Stimulated activated CD8-positive, alpha-beta memory T cell treated with anti-CD3 and anti-CD28 coated beads, Interleukin-12 subunit alpha, Interleukin-12 subunit beta, amount 100 ng/mL, for 24 hours (primary cell): ENCODE results near the gene CCNA2.
A peak's percentile ranks its signal among the peaks of the same experiment; 100 is the strongest.

Experiments used
- DNase-seq: peaks from one replicate; pipeline ENCODE4 v3.0.0-alpha.2; 2020; ENCODE audit errors: extremely low read depth

Gene CCNA2

DNA sequence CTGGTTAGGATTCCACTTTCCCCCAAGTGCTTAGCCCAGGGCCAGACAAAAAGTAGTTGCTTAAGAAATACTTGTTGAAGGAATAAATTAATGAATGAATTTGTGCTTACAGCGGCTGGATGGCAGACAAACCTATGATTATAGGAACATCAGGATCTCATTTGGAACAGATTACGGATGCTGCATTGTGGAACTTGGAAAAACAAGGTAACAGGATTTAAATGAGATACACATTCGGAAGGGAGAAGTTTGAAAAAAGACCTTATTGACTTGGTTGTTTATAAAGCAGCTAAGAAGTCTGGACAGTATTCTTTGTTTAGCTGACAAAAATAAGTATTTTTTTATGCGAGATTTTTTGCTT lies 22.0 kb downstream of the CCNA2 start:
- no peak for DNase-seq

DNA sequence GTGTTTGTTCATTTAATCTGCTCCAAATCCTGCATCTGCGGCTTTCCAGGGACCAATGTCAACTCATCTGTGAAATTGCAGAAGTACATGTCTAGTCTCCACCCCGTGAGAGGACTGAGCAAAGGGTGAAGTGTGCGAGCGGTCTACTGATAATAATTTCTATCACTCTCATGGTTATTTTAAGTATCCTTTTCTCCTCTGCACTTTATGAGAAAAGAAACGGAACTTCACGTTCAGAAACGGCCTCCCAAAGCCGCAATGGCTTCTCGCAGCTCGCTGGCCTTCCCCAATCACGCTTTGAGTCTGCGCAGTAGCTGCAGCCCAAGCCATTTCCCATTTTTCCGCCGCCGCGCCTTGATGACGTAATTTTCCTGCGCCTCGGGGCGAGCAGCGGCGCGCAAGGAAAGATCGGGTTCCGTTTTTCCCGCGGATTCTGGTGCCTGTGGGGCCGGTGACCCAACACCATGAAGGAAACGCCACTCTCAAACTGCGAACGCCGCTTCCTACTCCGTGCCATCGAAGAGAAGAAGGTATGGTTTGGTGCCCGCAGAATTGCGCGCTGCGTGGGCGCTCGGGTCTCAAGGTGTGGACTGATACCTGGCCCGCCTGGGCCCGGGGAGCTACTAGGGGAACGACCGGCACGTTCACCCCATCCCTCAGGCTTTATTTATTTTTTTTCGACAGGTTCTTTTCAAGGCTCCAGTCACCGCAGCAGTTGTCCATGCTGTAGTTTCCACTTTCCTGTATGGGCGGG lies 22.5 kb downstream of the CCNA2 start, which contains the start of gene EXOSC9:
TSS of gene EXOSC9 (plus strand) at position 363 of the 754 bp plus-strand sequence. CDS start at position 465, 102 bp downstream.
- DNase-seq = peak; percentile 83

DNA sequence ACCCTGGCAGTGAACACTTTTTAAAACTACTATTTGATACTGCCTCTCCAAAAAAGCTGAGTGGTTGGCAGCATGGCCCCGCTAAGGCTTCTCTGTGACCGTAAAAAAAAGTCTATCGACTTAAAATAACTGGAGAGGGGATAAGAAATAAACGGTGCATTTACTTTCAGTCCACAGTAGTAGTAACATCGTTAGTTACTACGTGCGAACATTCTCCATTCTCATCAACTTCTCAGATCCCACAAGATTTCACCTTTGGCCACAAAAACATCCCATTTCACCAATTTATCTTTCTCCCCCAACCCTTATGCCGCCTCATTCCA lies 23.1 kb downstream of the CCNA2 start:
- no peak for DNase-seq

DNA sequence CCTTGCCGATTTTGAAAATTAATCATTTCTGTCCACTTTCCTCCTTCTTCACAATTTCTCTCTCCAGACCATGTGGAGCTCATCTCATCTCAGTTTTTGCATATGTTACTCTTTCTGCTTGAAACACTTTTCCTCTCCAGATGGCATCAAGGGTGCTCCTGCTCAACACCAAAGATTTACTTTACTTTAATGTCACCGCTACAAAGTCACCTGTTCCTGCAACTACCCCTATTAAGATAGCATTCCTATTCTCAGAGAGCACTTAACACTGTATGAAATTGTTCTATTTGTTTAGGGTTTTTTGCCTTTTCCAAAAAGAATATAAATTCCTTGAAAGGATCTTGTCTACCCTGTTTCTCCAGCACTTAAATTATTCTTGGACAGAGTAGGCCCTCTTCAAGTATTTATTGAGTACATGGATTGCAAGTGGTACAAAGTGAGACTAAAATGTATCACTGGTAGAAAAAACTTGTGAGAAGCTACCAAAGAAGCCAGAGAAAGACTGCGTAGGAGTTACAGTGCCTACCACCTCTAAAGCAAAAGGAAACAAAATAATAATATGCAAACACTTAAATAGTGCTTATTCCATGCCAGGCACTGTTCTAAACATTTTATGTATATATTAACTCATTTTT lies 23.7 kb downstream of the CCNA2 start:
- DNase-seq = no peak

DNA sequence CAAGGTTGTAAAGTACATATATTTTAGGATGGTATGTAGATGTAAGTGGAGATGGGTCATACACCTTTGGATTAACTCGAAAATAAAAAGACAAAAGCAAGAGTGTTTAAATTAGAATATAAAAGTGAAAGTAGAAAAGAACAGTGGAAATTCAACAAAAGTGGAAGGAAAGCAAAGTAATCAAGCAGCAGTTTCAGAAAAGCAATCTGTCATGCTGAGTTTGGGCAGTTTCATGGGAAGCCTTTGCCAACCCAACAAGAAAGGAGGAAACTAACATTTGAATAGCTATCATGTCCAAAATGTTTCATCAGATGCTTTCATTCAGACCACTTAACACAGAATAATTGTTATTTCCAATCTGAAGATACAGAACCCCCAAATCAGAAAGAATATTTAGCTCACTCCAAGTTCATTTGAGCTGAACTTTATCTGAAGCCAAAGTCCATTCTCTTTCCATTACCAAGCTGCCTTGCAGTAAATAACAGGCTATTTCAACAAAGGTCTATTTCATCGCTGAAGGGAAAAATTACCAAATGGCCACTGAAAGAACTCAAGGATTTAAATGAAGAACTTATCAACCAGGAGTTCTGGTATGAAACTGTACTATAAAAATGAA lies 24.4 kb downstream of the CCNA2 start:
- no peak for DNase-seq

DNA sequence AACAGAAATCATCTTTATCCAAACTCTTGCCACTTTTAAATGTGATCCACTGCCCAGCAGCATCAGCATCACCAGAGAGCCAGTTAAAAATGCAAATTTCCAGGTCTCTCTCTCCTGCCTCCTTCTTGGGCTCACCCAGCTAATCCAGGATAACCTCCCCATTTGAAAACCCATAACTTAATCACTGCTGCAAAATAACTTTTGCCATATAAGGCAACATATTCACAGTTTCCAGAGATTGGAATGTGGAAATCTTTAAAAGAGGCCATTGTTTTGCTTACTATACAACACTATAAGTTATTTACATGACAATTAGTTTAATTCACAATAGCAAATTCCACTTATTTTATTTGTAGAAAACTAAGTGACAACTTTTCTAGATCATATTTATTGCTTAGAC lies 27.4 kb downstream of the CCNA2 start:
- DNase-seq = no peak

DNA sequence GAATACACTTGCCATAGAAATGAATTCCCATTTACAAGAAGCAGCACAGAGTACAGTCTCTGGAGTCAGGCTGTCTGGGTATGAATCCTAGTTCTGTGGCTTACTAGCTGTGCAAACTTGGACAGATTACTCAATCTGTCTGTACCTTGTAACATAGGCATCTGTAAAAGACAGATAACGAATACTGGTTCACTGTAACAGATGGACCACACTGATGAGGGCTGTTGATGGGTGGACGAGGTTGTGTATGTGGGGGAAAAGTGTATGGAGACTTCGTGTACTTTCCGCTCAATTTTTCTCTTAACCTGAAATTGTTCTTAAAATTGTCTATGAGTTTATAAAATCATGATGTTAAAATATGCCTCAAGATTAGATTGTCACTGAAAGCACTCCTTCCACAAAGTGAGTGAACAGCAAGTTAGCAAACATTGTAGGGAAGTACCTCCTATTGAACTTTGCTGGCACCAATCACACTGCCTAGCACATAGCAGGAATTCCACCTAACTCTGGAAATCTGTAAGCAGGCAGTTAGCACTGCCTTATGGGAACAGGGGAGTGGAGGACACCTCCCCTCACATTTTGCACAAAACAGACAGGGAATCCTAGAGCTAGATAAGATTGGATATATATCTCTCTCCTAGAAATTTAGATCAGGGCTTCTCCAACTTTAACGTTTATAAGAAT lies 29.0 kb downstream of the CCNA2 start:
- DNase-seq = no peak

DNA sequence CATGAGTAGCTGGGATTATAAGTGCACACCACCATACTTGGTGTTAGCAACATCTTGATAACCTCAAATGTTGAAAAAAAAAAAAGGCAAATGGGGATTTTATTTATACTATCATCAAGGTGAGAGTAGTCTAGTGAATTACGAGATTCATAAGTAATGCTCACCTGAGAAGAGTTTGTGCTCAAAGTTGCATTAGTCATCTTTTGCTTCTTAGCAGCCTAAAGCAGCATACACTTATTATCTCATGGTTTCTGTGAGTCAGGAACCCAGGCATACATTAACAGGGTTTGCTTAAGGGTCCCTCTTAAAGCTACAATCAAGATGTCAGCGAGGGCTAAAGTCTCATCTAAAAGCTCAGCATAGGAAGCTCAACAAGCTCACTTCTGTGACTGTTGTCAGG lies 30.7 kb downstream of the CCNA2 start:
- DNase-seq = no peak

DNA sequence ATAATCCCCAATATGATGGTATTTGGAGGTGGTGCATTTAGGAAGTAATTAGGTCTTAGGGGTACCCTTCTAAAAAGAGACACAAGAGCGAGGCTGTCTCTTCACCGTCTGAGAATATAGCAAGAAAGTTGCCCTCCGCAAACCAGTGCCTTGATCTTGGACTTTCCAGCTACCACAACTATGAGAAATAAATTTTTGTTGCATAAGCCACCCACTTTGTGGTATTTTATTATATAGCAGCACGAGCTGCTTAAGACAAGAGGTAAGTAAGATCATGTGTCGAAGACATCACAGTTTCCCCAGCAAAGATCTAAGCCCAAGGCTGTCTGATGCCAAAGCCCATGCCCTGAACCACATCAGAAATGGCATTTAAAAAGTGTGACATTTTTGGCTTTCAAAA lies 32.2 kb downstream of the CCNA2 start:
- no peak for DNase-seq

DNA sequence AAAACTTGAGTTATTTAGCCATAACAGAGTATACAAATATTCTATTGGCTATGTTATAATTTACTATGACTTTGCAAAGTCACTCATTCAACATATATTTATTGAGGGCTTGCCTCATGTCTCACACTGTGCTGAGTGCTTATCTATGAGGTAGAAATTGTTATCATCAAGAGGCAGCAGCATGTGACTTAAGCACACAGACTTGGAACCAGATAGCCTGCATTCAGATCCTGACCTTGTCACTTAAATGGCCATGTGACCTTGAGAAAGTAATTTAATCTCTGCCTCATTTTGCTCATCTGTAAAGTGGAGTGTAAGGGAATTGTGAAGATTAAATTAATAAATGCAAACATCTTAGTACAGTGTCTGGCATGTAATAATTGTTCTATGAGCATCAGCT lies 32.7 kb downstream of the CCNA2 start:
- DNase-seq = no peak

DNA sequence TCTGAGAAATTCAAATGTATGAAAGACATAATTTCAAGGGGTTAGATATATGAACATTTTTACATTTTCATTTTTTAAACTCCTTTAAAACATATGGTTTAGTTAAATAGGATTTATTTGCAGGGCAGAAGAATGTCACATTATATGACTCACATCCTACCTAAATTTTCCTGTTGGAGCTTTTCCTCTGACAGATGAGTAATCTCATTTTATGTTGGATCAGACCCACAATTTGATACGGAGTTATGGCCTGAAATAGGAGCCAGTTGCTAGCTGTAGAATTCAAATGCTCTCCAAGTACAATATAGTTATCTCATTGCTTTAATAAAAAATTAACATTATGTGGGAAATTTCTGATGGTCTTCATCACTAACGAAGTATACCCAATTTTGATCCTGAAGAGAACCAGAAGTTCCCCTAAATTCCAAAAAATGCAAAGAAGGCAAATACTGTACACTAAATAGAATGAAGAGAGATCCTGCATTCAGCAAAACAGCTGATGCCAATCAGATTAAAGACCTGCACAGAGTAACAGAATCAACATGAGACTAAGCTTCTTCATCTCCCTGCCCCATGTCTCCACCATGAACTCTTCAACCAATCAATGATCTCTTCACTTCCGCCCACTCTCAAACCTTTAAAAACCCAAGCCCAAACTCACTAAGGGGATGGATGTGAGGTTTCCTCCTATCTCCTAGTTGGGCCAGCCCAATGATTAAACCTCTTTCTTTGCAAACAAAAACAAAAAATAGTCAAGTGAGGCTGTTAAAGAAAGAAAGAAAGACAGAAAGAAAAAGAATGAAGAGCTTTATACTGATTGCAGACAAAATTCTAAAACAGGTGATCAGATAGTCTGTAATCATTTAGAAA lies 33.5 kb downstream of the CCNA2 start:
- DNase-seq = no peak

DNA sequence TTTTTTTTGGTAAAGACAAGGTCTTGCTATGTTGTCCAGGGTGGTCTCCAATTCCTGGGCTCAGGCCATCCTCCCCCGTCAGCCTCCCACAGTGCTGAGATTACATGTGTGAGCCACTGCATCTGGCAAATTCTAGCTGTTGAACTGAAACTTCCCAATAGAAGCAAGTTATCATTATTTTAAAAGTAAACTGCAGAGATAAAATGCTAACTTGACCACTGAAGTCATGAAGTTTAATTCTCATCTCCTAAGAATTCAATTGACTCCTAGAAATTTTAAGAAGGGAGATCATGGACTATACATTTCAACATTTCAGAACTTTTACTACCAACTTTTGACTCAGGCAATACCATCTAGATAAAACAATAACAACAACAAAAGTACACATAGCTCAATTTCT lies 34.2 kb downstream of the CCNA2 start:
- DNase-seq = no peak

DNA sequence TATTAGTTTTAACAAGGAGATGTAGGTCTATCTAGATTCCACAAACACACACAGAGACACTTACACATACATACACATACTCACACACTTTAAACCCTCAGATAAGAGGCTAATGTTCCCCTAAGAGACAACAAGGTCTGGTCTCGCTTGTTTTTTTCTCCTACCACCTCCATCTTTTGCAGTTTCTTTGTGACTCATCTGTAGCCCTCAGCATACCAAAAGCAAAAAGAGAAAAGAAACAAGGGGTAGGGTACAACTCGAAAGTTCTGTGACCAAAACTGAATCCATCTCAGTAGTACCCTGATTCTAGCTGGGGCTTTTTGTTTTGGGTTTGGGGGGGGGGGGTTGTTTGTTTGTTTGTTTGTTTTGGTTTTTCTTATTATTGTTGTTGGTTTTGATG lies 34.8 kb downstream of the CCNA2 start:
- DNase-seq = no peak

DNA sequence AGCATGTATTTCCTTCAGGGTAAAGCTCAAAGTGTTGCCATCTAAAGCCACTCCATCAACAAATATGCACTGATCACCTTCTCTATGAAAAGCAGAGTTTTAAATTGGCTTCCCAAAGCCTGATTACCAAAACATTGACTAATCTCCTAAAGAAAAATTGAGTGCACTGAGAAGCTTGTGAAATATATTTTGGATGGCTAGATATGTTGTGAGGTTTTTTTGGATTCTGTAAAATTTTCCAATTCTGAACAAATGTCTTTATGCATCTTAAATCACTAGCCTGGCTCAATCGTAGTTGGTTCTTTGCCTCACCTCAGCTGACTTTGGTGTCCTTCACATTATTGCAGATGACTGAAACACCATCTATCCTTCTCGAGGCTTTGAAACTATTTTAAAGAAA lies 37.5 kb downstream of the CCNA2 start:
- no peak for DNase-seq

DNA sequence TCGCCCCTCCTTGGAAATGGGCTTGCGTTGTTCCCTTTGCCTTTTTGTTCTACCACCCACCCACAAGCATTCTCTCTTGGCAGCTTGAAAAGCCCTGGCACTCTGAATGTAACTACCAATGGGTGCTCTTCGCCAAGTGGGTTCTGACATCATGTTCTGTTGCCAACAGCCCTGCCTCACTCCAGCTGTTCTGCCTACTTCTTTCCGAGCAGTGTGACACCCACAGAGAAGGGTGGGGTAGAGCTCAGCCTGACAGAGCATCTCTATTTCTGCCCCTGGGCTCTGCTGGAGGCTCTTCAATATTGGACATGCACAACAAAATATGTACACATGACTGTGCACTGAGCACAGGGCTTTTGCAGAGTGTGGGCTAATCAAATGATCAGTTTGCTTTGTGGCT lies 38.2 kb downstream of the CCNA2 start:
- no peak for DNase-seq

DNA sequence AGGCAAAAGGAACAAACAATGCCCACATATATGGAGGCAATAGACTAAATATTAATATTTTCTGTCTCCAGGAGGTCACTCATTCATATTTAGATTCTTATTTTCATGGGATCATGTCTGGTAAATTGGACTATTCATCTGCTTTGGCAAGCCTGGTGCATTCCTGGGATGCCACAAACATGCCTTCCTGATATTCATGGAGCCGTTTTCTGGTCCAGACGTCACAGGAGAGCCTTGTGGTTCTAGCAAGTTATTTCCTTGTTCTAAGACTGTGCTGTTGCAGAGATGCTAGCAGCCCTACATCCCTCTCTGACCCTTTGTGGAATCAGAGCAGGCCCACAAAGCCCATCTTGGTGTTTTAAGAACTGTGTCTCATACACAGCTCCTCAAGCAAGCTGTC lies 38.7 kb downstream of the CCNA2 start:
- no peak for DNase-seq

DNA sequence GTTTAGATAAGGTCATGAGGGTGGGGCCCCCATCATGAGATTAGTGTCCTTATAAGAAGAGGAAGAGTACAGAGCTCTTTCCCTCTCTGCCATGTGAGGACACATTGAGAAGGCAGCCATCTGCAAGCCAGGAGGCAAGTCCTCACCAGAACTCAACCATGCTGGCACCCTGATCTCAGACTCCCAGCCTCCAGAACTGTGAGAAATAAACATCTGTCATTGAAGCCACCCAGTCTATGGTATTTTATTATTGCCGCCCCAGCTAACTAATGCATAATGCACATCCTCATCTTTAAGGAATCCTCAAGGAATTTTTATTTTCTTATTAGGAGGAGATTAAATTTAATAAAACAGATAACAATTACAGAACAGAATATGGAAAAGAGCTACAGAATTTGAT lies 39.3 kb downstream of the CCNA2 start:
- DNase-seq = no peak

DNA sequence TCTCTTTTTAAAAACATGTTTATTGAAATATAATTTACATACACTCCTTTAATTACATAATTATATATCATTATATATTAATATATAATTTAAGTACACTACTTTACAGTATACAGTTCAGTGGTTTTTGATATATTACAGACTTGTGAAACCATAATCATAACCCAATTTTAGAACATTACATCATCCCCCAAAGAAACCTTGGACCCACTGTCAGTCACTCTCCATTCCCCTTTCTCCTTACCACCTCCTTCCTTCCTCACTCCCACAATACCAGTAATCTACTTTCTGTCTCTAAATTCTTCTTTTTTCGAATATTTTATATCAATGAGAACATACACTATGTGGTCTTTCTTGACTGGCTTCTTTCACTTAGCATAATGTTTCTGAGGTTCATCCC lies 40.5 kb downstream of the CCNA2 start:
- no peak for DNase-seq

DNA sequence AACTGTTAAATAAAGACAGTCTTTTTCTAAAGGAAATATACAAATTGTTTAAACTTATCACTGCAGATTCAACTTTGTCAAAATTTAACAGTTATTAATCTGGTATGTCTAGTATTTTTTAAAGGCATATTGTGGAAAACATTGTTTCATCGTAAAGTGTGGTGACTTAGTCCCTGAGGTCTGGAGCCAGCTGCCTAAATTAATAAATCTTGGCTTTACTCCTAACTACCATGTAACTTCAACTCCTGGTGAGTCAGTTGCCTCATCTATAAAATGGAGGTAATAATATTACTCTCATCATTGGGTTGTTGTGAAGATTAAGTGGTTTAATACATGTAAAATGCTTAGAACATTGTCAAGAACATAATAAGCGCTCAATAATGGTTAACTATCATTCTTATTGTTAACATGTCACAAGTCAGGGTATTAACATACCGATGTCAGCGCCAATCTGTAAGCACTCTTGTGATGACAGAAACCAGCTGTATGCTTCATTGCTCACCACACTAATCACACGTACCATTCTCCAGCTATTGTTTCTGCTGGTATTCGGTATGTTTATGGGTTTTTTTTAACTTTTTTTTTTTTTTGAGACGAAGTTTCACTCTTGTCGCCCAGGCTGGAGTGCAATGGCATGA lies 44.6 kb downstream of the CCNA2 start:
- no peak for DNase-seq

DNA sequence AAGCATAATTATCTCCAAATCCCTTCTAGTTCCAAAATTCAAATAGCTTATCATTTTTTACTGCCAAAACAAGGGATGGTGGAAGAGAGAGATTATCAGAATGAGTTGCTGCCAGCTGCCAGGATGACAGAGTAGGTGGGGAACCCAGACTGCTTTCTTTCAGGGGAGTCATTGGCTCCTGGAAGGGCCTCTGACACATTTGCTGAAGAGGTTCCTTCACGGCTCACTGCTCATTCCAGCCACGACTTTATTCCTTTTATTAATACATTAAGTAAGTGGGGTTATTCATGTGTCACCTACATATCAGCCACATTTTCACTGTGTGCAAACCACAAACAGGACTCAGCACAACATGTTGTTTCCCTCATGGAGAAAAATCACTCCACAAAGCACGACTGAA lies 46.1 kb downstream of the CCNA2 start:
- no peak for DNase-seq

DNA sequence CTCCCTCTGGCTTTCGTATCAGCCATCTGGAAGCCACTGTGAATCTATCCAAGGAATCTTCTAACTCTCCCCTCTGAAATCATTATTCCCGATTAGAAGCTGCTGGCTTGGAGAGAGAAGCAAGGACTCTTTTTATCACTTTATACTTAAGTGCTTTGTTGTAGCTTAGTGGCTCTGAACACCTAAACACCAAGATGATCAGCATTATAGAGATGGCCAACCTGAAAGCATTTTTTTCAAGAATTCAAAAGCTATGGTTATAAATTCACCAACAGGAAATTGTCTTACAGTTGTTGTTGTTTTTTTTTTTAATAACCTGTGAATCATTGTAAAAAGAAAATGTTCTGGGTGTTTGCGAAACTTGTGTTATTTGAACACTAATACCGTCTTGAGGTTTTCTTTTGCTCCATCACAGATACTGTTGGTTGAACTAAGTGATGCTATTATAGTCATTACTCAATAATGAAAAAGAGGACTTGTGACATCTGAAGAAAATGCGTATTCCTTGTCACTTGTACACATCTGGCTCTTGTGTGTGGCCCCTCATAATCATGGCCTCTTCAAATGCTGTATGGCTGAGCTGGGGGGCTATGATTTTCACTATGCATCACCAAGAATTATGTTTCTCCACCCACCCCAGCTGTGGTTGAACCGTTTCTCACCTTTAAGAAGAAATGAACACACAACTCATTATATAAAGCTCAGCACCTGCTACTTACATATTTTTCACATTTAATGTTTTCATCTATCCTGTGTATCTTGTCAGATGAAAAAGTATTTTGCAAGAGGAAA lies 46.9 kb downstream of the CCNA2 start:
- DNase-seq = no peak
